ENCODE results near the gene GNG12. TPM values are rescaled to one million over a fixed set of nuclear protein-coding genes. Genes with fewer than 3 reads are reported as not detected.
A peak's percentile ranks its signal among the peaks of the same experiment; 100 is the strongest.

Gene GNG12
- total RNA-seq, 2 experiments from 2014 or later, result not detected

GRCh38 chr1:67830928-67831830 lies 2.1 kb downstream of the GNG12 start:
- ChIA-PET POLR2A (no interaction called here), CTCF (interaction anchor here (0.7 kb wide), 1 partner anchor 12 kb away, joined by 3 read pairs; no protein-coding TSS in a partner anchor)
- no peak for TF ChIP-seq CTCF (IDR thresholded peaks at IDR 0.05)
- no peaks in the 10 kb centered on the region for H3K9me3 Mint-ChIP-seq
- DNase-seq (no peak), ATAC-seq (ENCODE audit: poor library complexity) (no peak)
- Histone ChIP-seq H3K4me3 (ENCODE audit: low read length) (no peak overlapping the region), H3K27me3 (ENCODE audit: control insufficient read depth in 1 of 2, insufficient read depth in 2 of 2, low read length in 2 of 2) (peaks cover 40 to 54% of the 10 kb centered on the region in 2 experiments), H3K27ac (ENCODE audit: low read depth in 1 of 2, low read length in 2 of 2) (no peak overlapping the region), H3K9me3 (ENCODE audit: control insufficient read depth in 1 of 2, insufficient read depth in 1 of 2, low read length in 2 of 2) (peaks cover 0 to 9% of the 10 kb centered on the region in 2 experiments), H3K36me3 (ENCODE audit: insufficient read depth, low read length) (no peaks in the 10 kb centered on the region), H3K4me1 (ENCODE audit: insufficient read depth, low read length) (peaks cover 15% of the 10 kb centered on the region)
- no peak overlapping the region for H3K27ac Mint-ChIP-seq
- intact Hi-C loops (cut with DNase I, micrococcal nuclease), result no loop called here
- H3K36me3 Mint-ChIP-seq (ENCODE audit: low read depth), result no peaks in the 10 kb centered on the region
- peaks cover 10% of the 10 kb centered on the region for H3K4me1 Mint-ChIP-seq (ENCODE audit: low read depth)
- peak overlapping the region; percentile 83 for H3K4me3 Mint-ChIP-seq
- peaks cover 73% of the 10 kb centered on the region for H3K27me3 Mint-ChIP-seq

GRCh38 chr1:67830226-67830625 lies 3.0 kb downstream of the GNG12 start:
- Histone ChIP-seq H3K36me3 (ENCODE audit: insufficient read depth, low read length) (no peaks in the 10 kb centered on the region), H3K4me1 (ENCODE audit: insufficient read depth, low read length) (peaks cover 15% of the 10 kb centered on the region), H3K27ac (ENCODE audit: low read depth in 1 of 2, low read length in 2 of 2) (no peak overlapping the region), H3K27me3 (ENCODE audit: control insufficient read depth in 1 of 2, insufficient read depth in 2 of 2, low read length in 2 of 2) (peaks cover 33 to 48% of the 10 kb centered on the region in 2 experiments), H3K4me3 (ENCODE audit: low read length) (no peak overlapping the region), H3K9me3 (ENCODE audit: control insufficient read depth in 1 of 2, insufficient read depth in 1 of 2, low read length in 2 of 2) (peaks cover 0 to 9% of the 10 kb centered on the region in 2 experiments)
- Mint-ChIP-seq H3K9me3 (no peaks in the 10 kb centered on the region), H3K27ac (no peak overlapping the region), H3K4me3 (no peak overlapping the region), H3K36me3 (ENCODE audit: low read depth) (no peaks in the 10 kb centered on the region), H3K27me3 (peaks cover 67% of the 10 kb centered on the region), H3K4me1 (ENCODE audit: low read depth) (peaks cover 10% of the 10 kb centered on the region)
- DNase-seq (no peak), ATAC-seq (ENCODE audit: poor library complexity) (no peak)
- no peak for TF ChIP-seq CTCF (IDR thresholded peaks at IDR 0.05)
- ChIA-PET POLR2A (no interaction called here), CTCF (interaction anchor here (0.7 kb wide), 1 partner anchor 11 kb away, joined by 3 read pairs; no protein-coding TSS in a partner anchor)
- intact Hi-C loops (cut with DNase I, micrococcal nuclease), result no loop called here

GRCh38 chr1:67827688-67828087 lies 5.6 kb downstream of the GNG12 start:
- H3K27me3 Mint-ChIP-seq, result peaks cover 49% of the 10 kb centered on the region
- CTCF ChIA-PET, result no interaction called here
- peaks cover 11% of the 10 kb centered on the region for H3K4me1 ChIP-seq (ENCODE audit: insufficient read depth, low read length)

More at GRCh38 chr1:67827688-67828087, 5.6 kb downstream of the GNG12 start:
- intact Hi-C loops (cut with DNase I, micrococcal nuclease), result no loop called here
- Mint-ChIP-seq H3K27ac (no peak overlapping the region), H3K4me1 (ENCODE audit: low read depth) (peaks cover 10% of the 10 kb centered on the region), H3K4me3 (no peak overlapping the region), H3K9me3 (no peaks in the 10 kb centered on the region), H3K36me3 (ENCODE audit: low read depth) (no peaks in the 10 kb centered on the region)
- Histone ChIP-seq H3K36me3 (ENCODE audit: insufficient read depth, low read length) (no peaks in the 10 kb centered on the region), H3K9me3 (ENCODE audit: control insufficient read depth in 1 of 2, insufficient read depth in 1 of 2, low read length in 2 of 2) (peaks cover 0 to 3% of the 10 kb centered on the region in 2 experiments), H3K27ac (ENCODE audit: low read depth in 1 of 2, low read length in 2 of 2) (no peak overlapping the region), H3K27me3 (ENCODE audit: control insufficient read depth in 1 of 2, insufficient read depth in 2 of 2, low read length in 2 of 2) (peaks cover 19 to 28% of the 10 kb centered on the region in 2 experiments), H3K4me3 (ENCODE audit: low read length) (no peak overlapping the region)
- no peak for TF ChIP-seq CTCF (IDR thresholded peaks at IDR 0.05)
- DNase-seq (no peak), ATAC-seq (ENCODE audit: poor library complexity) (no peak)
- POLR2A ChIA-PET, result no interaction called here

All from CD4-positive, alpha-beta T cell (primary cell).